ENCODE measurements around the gene IRAK1. TPM values are rescaled to one million over a fixed set of nuclear protein-coding genes. Genes with fewer than 3 reads are reported as not detected.

IRAK1 gene
- total and polyA plus RNA-seq, 9 of the 15 experiments (the other 6 are each of a cell fraction or from before 2014, with no cell fraction given), result 11.6 to 261 (median 91.6) TPM

- TF ChIP-seq, protein P1, sequence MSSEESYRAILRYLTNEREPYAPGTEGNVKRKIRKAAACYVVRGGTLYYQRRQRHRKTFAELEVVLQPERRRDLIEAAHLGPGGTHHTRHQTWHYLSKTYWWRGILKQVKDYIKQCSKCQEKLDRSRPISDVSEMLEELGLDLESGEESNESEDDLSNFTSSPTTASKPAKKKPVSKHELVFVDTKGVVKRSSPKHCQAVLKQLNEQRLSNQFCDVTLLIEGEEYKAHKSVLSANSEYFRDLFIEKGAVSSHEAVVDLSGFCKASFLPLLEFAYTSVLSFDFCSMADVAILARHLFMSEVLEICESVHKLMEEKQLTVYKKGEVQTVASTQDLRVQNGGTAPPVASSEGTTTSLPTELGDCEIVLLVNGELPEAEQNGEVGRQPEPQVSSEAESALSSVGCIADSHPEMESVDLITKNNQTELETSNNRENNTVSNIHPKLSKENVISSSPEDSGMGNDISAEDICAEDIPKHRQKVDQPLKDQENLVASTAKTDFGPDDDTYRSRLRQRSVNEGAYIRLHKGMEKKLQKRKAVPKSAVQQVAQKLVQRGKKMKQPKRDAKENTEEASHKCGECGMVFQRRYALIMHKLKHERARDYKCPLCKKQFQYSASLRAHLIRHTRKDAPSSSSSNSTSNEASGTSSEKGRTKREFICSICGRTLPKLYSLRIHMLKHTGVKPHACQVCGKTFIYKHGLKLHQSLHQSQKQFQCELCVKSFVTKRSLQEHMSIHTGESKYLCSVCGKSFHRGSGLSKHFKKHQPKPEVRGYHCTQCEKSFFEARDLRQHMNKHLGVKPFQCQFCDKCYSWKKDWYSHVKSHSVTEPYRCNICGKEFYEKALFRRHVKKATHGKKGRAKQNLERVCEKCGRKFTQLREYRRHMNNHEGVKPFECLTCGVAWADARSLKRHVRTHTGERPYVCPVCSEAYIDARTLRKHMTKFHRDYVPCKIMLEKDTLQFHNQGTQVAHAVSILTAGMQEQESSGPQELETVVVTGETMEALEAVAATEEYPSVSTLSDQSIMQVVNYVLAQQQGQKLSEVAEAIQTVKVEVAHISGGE (CRISPR knock-in tag; IDR thresholded peaks at IDR 0.05), result no peak
These were observed 28.7 kb upstream of the IRAK1 start (continued) for GRCh38 chrX:154048398-154048797.

DNA sequence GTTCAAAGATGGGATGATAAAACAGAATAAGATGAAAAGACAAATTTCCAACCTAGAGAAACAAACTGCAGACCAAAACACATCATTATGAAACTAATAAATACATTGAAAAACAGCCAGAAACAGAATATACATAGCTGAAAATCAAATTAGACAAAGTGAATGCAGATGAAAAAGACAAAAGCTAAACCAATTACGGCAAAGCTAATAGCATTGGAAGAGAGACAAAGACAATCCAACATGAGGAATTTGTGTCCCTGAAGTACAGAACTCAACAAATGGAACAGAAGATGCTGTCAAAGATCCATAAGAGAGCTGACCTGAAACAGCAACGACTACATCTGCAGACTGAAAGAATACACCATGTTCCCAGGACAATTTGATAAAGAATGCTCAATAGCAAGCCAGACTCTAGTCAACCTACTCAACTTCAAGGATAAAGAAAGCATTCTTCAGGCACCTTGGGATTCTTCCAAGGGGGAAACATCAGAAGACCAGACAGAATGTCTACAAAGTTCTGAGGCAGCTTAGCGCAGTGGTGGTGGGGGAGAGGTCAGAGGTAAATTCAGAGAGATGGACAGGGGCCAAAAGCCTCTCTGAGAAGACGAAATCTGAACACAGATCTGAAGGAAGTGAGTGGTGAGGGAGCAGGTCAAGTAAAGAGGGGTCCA, 27.4 kb upstream of the IRAK1 start:
- DNase-seq (ENCODE audit: extremely low read depth in 1 of 4, low spot score in 3 of 4) (peak in 1 of 4 experiments; percentile 33), ATAC-seq (peak; percentile 42; the same call in 2 of the 3 replicates), FAIRE-seq (no peak)
- ChIA-PET POLR2A (interaction anchor here (0.7 kb wide), 1 partner anchor 349 kb away, joined by 3 read pairs; no protein-coding TSS in a partner anchor), CTCF (ENCODE audit: low intra/inter-chr PET ratio) (no interaction called here)
- in situ Hi-C loops (cut with MboI) (no loop called here), intact Hi-C loops (cut with micrococcal nuclease) (no loop called here)
- Histone ChIP-seq H3K27me3 (ENCODE audit: control insufficient read depth in 2 of 2, insufficient read depth in 2 of 2, low read length in 2 of 2) (no peaks in the 10 kb centered on the region), H3K36me3 (ENCODE audit: control insufficient read depth, insufficient read depth, low read length) (peaks cover 78% of the 10 kb centered on the region), H3K9ac (ENCODE audit: insufficient read depth in 1 of 2, low read depth in 2 of 2, low read length in 2 of 2) (peak overlapping the region in 1 of 2 experiments; percentile 36; a peak in 1 of 4 replicates), H3K79me2 (ENCODE audit: control insufficient read depth, insufficient read depth, low read length) (peaks cover 93% of the 10 kb centered on the region), H3K9me1 (ENCODE audit: control insufficient read depth, insufficient read depth, low read length) (peaks cover 4% of the 10 kb centered on the region), H3K27ac (ENCODE audit: extremely low read depth, low read depth, low read length) (no peak overlapping the region), H2AFZ (ENCODE audit: low read depth, low read length) (no peak overlapping the region), H4K20me1 (replicated peaks; ENCODE audit: control insufficient read depth, insufficient read depth, low read length) (peaks cover 14% of the 10 kb centered on the region), H3K9me3 (replicated peaks; ENCODE audit: control insufficient read depth, insufficient read depth, low read depth, low read length) (no peaks in the 10 kb centered on the region), H3K4me3 (no peak overlapping the region), H3K4me1 (replicated peaks in 1 of 2; ENCODE audit: control insufficient read depth in 2 of 2, insufficient read depth in 2 of 2, low read length in 2 of 2) (peaks cover 9 to 16% of the 10 kb centered on the region in 2 experiments; a peak in 3 of 5 replicates), H3K4me2 (ENCODE audit: insufficient read depth, low read length) (no peak overlapping the region)
- 49% methylated on average over 4 of the region's 4 CpGs for WGBS (ENCODE audit: insufficient coverage, low coverage, missing lambda C conversion rate)
- no TSS peak for BruUV-seq (replicated peaks)
- TF ChIP-seq, protein P2, sequence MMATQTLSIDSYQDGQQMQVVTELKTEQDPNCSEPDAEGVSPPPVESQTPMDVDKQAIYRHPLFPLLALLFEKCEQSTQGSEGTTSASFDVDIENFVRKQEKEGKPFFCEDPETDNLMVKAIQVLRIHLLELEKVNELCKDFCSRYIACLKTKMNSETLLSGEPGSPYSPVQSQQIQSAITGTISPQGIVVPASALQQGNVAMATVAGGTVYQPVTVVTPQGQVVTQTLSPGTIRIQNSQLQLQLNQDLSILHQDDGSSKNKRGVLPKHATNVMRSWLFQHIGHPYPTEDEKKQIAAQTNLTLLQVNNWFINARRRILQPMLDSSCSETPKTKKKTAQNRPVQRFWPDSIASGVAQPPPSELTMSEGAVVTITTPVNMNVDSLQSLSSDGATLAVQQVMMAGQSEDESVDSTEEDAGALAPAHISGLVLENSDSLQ (IDR thresholded peaks at IDR 0.05), result 0 out of 2 replicates have a peak, but pooled peaks have one; percentile 16
- TF ChIP-seq NR2C2 (CRISPR knock-in tag; IDR thresholded peaks at IDR 0.05) (no peak), NR2C2 (tag; IDR thresholded peaks at IDR 0.05) (0 out of 2 replicates have a peak, but pooled peaks have one; percentile 21), NFIC (IDR thresholded peaks at IDR 0.05) (peak; percentile 32), ZNF277 (CRISPR knock-in tag; IDR thresholded peaks at IDR 0.05; ENCODE audit: borderline replicate concordance) (no peak)
